Measurements from ENCODE around the gene PORCN. TPM values are rescaled to one million over a fixed set of nuclear protein-coding genes. Genes with fewer than 3 reads are reported as not detected.
A peak's percentile ranks its signal among the peaks of the same experiment; 100 is the strongest.

PORCN gene
- total and polyA plus RNA-seq, 8 donors = 2.9 to 8.5 (median 3.8) TPM

DNA sequence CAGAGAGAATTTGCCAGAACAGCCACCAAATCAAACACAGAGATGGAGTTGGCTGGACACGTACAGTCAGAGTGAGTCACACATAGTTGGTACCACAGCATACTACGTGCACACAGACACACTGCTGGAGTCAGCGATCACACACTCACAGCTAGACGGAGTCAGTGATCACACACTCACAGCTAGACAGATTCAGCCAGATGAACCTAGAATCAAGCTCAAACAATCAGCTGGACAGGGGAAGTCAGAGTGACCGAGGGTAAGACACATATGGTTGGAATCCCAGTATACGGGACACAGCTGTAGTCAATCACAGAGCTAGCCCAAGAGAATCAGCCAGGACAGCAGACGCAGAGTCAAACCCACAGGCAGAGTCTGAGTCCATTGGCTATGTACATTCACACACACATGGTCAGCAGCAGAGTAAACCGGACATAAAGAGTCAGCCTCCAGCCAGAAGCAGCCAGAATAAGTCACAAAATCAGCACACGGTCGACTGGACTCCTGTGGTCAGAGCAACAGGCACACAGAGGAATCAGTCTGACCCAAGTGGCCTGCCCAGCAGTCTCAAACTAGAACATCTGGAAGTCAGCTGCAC, 43.4 kb upstream of the PORCN start:
- Histone ChIP-seq H3K4me3 (peak overlapping the region in 3 of 4 donors; percentile 19 to 41 (median 38)), H3K27ac (no peak overlapping the region), H3K9me3 (no peaks in the 10 kb centered on the region), H3K27me3 (no peaks in the 10 kb centered on the region), H3K4me1 (no peaks in the 10 kb centered on the region), H3K36me3 (no peaks in the 10 kb centered on the region)
- DNase-seq = no peak
- ATAC-seq = peak; percentile 22 to 45 (median 27)
- FAIRE-seq = no peak
- no peak for TF ChIP-seq CTCF (IDR thresholded peaks at IDR 0.05)
- intact Hi-C loops (cut with DNase I) = no loop called here
- 33 to 55% methylated on average over 10 of the region's 10 CpGs for WGBS, 2 donors

DNA sequence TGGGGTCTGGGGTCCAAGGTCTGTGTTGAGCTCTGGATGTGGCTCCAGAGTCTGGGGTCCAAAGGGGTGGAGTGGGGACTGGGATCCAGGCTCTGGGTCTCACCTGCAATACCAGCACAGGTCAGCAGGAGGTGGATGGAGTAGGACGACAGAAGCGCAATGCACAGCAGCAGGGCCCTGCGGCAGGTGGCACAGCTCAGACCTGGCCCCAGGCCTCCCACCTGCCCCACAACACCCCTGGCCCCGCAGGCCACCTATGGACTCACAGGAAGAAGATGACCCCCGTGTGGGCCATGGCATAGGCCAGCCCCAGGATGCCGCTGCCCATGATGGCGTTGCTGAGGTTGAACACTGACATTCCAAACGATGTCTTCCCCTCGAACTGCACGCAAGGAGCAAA, 42.1 kb upstream of the PORCN start:
- no peaks in the 10 kb centered on the region for H3K9me3 ChIP-seq
- WGBS, 2 donors = 53 to 68% methylated on average over 10 of the region's 10 CpGs

GRCh38 chrX:48467281-48467761, 41.5 kb upstream of the PORCN start:
- H3K9me3 ChIP-seq = no peaks in the 10 kb centered on the region
- no peak for TF ChIP-seq CTCF (IDR thresholded peaks at IDR 0.05)
- ATAC-seq = peak in 2 of 4 donors; percentile 7 to 16
- H3K4me1 ChIP-seq = no peaks in the 10 kb centered on the region
- H3K4me3 ChIP-seq = peak overlapping the region in 3 of 4 donors; percentile 14 to 41 (median 38)
- no peaks in the 10 kb centered on the region for H3K27me3 ChIP-seq
- 39 to 40% methylated on average over 9 to 10 of the region's 10 CpGs for WGBS, 2 donors
- peak overlapping the region in 2 of 4 donors; percentile 58 to 60 for H3K27ac ChIP-seq
- H3K36me3 ChIP-seq = no peaks in the 10 kb centered on the region
- intact Hi-C loops (cut with DNase I) = no loop called here
- peak in 1 of 6 donors; percentile 11 for DNase-seq
- FAIRE-seq = no peak

More for the DNA sequence above, 42.1 kb upstream of the PORCN start:
- H3K36me3 ChIP-seq = no peaks in the 10 kb centered on the region
- intact Hi-C loops (cut with DNase I) = no loop called here
- FAIRE-seq (no peak), ATAC-seq (peak; percentile 61 to 73 (median 66)), DNase-seq (peak in 4 of 6 donors; percentile 50 to 85 (median 64))
- no peaks in the 10 kb centered on the region for H3K27me3 ChIP-seq
- peak overlapping the region in 2 of 4 donors; percentile 38 to 41 for H3K4me3 ChIP-seq
- H3K4me1 ChIP-seq = no peaks in the 10 kb centered on the region
- peak in 2 of 4 donors; percentile 7 to 28 for TF ChIP-seq CTCF (IDR thresholded peaks at IDR 0.05)
- peak overlapping the region in 1 of 4 donors; percentile 58 for H3K27ac ChIP-seq

DNA sequence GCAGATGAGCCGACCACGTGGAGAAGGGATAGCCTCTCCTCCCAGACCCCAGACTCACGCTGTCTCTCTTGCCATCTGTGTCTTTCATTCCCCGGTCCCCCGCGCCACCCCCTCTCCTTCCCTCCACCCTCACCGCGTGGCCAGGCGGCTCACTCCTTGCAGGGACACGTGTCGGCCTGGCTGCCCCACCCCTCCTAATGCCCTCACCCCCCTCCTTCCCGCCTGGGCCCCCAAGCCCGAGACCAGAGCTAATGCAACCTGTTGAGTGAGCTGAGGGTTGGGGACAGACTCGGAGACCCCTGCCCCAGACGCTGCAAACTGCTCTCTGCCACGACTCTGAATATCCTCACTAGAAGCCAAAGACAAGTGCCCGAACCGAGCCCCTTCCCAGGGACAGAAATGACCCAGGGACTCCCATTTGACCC, 40.5 kb upstream of the PORCN start:
- intact Hi-C loops (cut with DNase I) = no loop called here
- Histone ChIP-seq H3K9me3 (no peaks in the 10 kb centered on the region), H3K36me3 (no peaks in the 10 kb centered on the region), H3K27ac (peak overlapping the region in 2 of 4 donors; percentile 58 to 60), H3K4me1 (no peaks in the 10 kb centered on the region), H3K27me3 (no peaks in the 10 kb centered on the region), H3K4me3 (peak overlapping the region in 3 of 4 donors; percentile 14 to 41 (median 38))
- FAIRE-seq (no peak), ATAC-seq (peak; percentile 51 to 72 (median 66)), DNase-seq (peak; percentile 59 to 86 (median 66))
- 7 to 23% methylated on average over 13 to 16 of the region's 18 CpGs for WGBS, 2 donors
- no peak for TF ChIP-seq CTCF (IDR thresholded peaks at IDR 0.05)
